Measurements from ENCODE around the gene SPATA31C1. TPM values are rescaled to one million over a fixed set of nuclear protein-coding genes. Genes with fewer than 3 reads are reported as not detected.

The SPATA31C1 gene
- not detected in 2 replicates for total RNA-seq

DNA sequence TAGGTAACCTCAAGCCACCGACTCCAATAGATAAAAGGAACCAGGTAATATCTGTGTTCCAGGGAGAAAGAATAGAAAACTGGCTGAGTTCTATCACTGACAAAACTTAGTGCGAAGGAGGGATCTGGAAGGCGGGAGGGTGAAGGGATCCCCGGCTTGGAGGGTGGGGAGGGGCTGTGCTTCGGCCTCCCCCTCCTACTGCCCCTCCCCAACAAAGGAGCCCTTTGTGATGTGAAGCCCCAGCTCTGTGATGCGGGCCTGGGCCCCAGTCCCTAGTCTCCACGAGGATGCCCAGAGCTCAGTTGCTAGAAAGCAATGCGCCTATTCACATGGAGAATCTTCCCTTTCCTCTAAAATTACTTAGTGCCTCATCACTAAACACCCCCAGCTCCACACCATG is at the start of gene SPATA31C1:
TSS of gene SPATA31C1 (plus strand) at position 301 of the 400 bp plus-strand sequence.

DNA sequence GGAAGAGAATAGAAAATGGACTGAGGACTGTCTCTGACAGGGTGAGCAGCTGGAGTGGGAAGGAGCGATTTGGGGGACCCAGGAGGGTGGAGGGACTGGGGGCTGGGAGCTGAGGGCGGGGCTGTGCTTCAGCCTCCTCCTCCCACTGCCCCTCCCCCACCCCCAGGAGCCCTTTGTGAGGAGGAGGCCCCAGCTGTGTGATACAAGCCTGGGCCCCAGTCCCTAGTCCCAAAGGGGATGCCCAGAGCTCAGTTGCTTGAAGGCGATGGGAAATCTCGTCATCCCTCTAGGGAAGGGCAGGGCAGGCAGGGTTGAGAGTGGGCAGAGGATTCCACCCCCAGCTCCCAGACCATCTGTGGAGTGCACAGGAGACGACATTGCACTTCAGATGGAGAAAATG is 35.1 kb upstream of the SPATA31C1 start, which contains the start of gene SPATA31E1:
TSS of gene SPATA31E1 (plus strand) at position 251 of the 400 bp plus-strand sequence. CDS start at position 266, 15 bp downstream.

Other genes starting within 250 kb of the SPATA31C1 start
- 54.3 and 57.3 TPM in 2 replicates for gene CTSL, start 191.8 kb upstream of the SPATA31C1 start, total RNA-seq
- gene SPATA31E1, start 35.1 kb upstream of the SPATA31C1 start, total RNA-seq = not detected in 2 replicates
- 7.9 and 10.2 TPM in 2 replicates for gene CDK20, start 56.6 kb downstream of the SPATA31C1 start, total RNA-seq
- not detected in 2 replicates for gene SPATA31C2, start 220.5 kb downstream of the SPATA31C1 start, total RNA-seq

Measured in placental epithelial cell (primary cell).